Measurements from ENCODE around the gene ACADSB. TPM values are rescaled to one million over a fixed set of nuclear protein-coding genes. Genes with fewer than 3 reads are reported as not detected.
A peak's percentile ranks its signal among the peaks of the same experiment; 100 is the strongest.

The ACADSB gene
- total and polyA plus RNA-seq, 10 of the 15 experiments (the other 5 are each of a cell fraction or from before 2014, with no cell fraction given), result 10.8 to 24.0 (median 15.0) TPM

DNA sequence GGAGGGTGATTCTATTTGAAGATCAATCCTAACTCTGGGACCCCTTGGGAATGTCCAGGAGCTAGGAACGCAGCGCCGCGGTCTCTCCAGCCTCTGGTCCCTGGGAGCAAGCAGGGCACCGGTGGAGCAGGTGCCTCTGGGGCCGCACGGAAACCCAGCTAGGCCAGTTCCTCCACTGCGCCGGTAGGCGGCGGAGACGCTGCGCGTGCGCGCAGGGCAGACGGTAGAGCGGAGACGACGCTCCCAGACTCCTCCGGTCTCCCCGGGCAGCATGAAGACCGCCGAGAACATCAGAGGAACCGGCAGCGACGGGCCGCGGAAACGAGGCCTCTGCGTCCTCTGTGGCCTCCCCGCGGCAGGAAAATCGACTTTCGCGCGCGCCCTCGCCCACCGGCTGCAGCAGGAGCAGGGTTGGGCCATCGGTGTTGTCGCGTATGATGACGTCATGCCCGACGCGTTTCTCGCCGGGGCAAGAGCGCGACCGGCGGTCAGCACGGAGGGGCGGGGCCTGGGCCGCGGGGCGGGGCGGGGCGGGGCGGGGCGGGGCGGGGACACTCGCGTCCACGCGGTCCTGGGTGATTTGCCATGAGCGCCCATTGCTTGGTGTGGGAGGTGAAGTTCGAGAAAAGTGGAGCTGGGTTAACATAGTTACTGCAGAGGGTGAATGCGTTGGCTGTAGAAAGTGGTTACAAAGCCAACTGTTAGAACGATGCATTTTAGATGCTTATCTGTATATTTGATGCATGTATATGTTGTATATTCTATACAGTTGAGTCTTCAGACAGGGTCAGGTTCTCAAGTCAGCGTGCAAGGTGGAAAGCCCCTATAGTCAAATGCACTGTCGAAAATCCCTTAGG lies 28.4 kb upstream of the ACADSB start, which contains the start of gene PSTK (continued):
- TF ChIP-seq, protein P1, sequence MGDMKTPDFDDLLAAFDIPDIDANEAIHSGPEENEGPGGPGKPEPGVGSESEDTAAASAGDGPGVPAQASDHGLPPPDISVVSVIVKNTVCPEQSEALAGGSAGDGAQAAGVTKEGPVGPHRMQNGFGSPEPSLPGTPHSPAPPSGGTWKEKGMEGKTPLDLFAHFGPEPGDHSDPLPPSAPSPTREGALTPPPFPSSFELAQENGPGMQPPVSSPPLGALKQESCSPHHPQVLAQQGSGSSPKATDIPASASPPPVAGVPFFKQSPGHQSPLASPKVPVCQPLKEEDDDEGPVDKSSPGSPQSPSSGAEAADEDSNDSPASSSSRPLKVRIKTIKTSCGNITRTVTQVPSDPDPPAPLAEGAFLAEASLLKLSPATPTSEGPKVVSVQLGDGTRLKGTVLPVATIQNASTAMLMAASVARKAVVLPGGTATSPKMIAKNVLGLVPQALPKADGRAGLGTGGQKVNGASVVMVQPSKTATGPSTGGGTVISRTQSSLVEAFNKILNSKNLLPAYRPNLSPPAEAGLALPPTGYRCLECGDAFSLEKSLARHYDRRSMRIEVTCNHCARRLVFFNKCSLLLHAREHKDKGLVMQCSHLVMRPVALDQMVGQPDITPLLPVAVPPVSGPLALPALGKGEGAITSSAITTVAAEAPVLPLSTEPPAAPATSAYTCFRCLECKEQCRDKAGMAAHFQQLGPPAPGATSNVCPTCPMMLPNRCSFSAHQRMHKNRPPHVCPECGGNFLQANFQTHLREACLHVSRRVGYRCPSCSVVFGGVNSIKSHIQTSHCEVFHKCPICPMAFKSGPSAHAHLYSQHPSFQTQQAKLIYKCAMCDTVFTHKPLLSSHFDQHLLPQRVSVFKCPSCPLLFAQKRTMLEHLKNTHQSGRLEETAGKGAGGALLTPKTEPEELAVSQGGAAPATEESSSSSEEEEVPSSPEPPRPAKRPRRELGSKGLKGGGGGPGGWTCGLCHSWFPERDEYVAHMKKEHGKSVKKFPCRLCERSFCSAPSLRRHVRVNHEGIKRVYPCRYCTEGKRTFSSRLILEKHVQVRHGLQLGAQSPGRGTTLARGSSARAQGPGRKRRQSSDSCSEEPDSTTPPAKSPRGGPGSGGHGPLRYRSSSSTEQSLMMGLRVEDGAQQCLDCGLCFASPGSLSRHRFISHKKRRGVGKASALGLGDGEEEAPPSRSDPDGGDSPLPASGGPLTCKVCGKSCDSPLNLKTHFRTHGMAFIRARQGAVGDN (IDR thresholded peaks at IDR 0.05), result peak; percentile 97
- TF ChIP-seq SMARCA5 (IDR thresholded peaks at IDR 0.05), result peak; percentile 87
- peak; percentile 99 for TF ChIP-seq CREB1 (IDR thresholded peaks at IDR 0.05; ENCODE audit: low read depth)
- TF ChIP-seq NRF1 (conservative IDR thresholded peaks at IDR 0.05; ENCODE audit: low read depth, low read length), result peak; percentile 81
- TF ChIP-seq CBX3 (IDR thresholded peaks at IDR 0.05; ENCODE audit: borderline replicate concordance, low read depth), result no peak
- peak; percentile 91 for TF ChIP-seq JUND (IDR thresholded peaks at IDR 0.05; ENCODE audit: low read depth, low read length)
- TF ChIP-seq MXI1 (IDR thresholded peaks at IDR 0.05; ENCODE audit: low read depth, low read length), result peak; percentile 40; the same call in 1 of the 2 replicates
- TF ChIP-seq CBFB (IDR thresholded peaks at IDR 0.05; ENCODE audit: low read depth), result no peak
- TF ChIP-seq, protein P2, sequence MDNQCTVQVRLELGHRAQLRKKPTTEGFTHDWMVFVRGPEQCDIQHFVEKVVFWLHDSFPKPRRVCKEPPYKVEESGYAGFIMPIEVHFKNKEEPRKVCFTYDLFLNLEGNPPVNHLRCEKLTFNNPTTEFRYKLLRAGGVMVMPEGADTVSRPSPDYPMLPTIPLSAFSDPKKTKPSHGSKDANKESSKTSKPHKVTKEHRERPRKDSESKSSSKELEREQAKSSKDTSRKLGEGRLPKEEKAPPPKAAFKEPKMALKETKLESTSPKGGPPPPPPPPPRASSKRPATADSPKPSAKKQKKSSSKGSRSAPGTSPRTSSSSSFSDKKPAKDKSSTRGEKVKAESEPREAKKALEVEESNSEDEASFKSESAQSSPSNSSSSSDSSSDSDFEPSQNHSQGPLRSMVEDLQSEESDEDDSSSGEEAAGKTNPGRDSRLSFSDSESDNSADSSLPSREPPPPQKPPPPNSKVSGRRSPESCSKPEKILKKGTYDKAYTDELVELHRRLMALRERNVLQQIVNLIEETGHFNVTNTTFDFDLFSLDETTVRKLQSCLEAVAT (IDR thresholded peaks at IDR 0.05), result peak; percentile 93
- peak; percentile 92 for TF ChIP-seq ZNF207 (IDR thresholded peaks at IDR 0.05; ENCODE audit: borderline replicate concordance)
- no peak for TF ChIP-seq WRNIP1 (IDR thresholded peaks at IDR 0.05; ENCODE audit: borderline replicate concordance, low read depth, low read length)
- peak; percentile 85; the same call in 1 of the 2 replicates for TF ChIP-seq TAF1 (IDR thresholded peaks at IDR 0.05; ENCODE audit: borderline replicate concordance, low read depth, low read length)
- peak; percentile 97 for TF ChIP-seq POLR2A (IDR thresholded peaks at IDR 0.05; ENCODE audit: low read depth, low read length)
- TF ChIP-seq NFYA (IDR thresholded peaks at IDR 0.05; ENCODE audit: borderline replicate concordance, low read depth, low read length), result no peak
- TF ChIP-seq, protein P3, sequence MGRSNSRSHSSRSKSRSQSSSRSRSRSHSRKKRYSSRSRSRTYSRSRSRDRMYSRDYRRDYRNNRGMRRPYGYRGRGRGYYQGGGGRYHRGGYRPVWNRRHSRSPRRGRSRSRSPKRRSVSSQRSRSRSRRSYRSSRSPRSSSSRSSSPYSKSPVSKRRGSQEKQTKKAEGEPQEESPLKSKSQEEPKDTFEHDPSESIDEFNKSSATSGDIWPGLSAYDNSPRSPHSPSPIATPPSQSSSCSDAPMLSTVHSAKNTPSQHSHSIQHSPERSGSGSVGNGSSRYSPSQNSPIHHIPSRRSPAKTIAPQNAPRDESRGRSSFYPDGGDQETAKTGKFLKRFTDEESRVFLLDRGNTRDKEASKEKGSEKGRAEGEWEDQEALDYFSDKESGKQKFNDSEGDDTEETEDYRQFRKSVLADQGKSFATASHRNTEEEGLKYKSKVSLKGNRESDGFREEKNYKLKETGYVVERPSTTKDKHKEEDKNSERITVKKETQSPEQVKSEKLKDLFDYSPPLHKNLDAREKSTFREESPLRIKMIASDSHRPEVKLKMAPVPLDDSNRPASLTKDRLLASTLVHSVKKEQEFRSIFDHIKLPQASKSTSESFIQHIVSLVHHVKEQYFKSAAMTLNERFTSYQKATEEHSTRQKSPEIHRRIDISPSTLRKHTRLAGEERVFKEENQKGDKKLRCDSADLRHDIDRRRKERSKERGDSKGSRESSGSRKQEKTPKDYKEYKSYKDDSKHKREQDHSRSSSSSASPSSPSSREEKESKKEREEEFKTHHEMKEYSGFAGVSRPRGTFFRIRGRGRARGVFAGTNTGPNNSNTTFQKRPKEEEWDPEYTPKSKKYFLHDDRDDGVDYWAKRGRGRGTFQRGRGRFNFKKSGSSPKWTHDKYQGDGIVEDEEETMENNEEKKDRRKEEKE (IDR thresholded peaks at IDR 0.05), result no peak
- TF ChIP-seq, protein P4, sequence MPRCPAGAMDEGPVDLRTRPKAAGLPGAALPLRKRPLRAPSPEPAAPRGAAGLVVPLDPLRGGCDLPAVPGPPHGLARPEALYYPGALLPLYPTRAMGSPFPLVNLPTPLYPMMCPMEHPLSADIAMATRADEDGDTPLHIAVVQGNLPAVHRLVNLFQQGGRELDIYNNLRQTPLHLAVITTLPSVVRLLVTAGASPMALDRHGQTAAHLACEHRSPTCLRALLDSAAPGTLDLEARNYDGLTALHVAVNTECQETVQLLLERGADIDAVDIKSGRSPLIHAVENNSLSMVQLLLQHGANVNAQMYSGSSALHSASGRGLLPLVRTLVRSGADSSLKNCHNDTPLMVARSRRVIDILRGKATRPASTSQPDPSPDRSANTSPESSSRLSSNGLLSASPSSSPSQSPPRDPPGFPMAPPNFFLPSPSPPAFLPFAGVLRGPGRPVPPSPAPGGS (IDR thresholded peaks at IDR 0.05; ENCODE audit: borderline replicate concordance, insufficient read depth, low read depth, low read length, poor library complexity, severe bottlenecking), result no peak
- TF ChIP-seq EED (IDR thresholded peaks at IDR 0.05; ENCODE audit: low read depth), result peak; percentile 49; the same call in 1 of the 2 replicates
- peak; percentile 35; the same call in 1 of the 2 replicates for TF ChIP-seq SMC3 (IDR thresholded peaks at IDR 0.05; ENCODE audit: borderline replicate concordance, low read length)
- TF ChIP-seq BACH1 (IDR thresholded peaks at IDR 0.05; ENCODE audit: borderline replicate concordance), result 0 out of 2 replicates have a peak, but pooled peaks have one; percentile 26
- 0 out of 2 replicates have a peak, but pooled peaks have one; percentile 41 for TF ChIP-seq SIN3A (IDR thresholded peaks at IDR 0.05; ENCODE audit: low read depth, low read length)
